ENCODE results near the gene ATP9B. TPM values are rescaled to one million over a fixed set of nuclear protein-coding genes. Genes with fewer than 3 reads are reported as not detected.

ATP9B gene
- total RNA-seq, 4 donors from 2014 or later = 26.0 to 37.4 (median 30.5) TPM

GRCh38 chr18:79400591-79401381, 331.6 kb downstream of the ATP9B start:
- Histone ChIP-seq H3K4me3 (peak overlapping the region; percentile 83 to 96 (median 88)), H3K9me3 (no peaks in the 10 kb centered on the region), H3K36me3 (no peaks in the 10 kb centered on the region), H3K27ac (replicated peaks in 1 of 4) (peak overlapping the region; percentile 85 to 91 (median 91)), H3K4me1 (peaks cover 61 to 95% (median 87%) of the 10 kb centered on the region in 4 donors), H3K27me3 (no peaks in the 10 kb centered on the region)
- WGBS = 59% methylated on average over 19 of the region's 58 CpGs
- intact Hi-C loops (cut with DNase I) = no loop called here
- TF ChIP-seq POLR2AphosphoS5 (IDR thresholded peaks at IDR 0.05) = no peak
- TF ChIP-seq POLR2A (IDR thresholded peaks at IDR 0.05; ENCODE audit: low read depth) = no peak
- no peak for TF ChIP-seq CTCF (IDR thresholded peaks at IDR 0.05)
- TF ChIP-seq EP300 (IDR thresholded peaks at IDR 0.05) = no peak
- no peak for DNase-seq (ENCODE audit: extremely low spot score)

DNA sequence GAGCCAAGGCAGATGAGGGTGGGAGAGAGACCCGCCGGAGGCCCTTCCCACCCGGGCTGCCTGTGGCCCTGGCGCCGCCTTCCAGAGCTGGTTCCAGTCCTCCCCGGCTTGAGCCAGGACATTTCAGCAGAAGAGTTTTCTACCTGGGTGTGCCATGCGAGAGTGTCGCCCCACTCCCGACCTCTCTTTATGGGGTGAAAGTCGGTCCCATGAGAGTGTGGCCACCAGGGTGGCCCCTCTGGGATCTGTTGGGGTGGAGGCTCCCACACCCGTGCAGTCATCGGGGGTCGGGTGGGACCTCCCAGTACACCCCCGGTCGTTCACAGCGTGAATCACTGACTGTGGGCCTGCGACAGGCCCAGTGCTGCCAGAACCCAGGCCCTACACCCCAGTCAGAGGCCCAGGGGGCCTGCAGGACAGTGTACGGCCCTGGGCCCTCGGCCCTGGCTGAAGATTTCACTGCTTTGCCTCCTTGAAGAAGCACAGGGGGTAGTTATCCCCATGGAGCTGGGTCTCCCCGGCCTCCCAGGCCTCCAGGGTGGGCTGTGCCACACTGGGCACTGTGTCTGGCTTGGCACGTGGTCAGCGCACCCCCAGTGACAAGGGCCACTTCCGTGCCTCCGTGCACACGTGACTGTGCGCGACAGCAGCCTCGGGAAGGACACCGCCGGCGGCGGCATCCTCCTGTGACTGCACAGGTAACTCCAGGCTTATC, 332.5 kb downstream of the ATP9B start:
- Histone ChIP-seq H3K27ac (replicated peaks in 1 of 4) (peak overlapping the region; percentile 85 to 91 (median 91)), H3K4me1 (peaks cover 58 to 96% (median 93%) of the 10 kb centered on the region in 4 donors), H3K27me3 (no peaks in the 10 kb centered on the region), H3K4me3 (peak overlapping the region in 1 of 4 donors; percentile 83), H3K36me3 (no peaks in the 10 kb centered on the region), H3K9me3 (no peaks in the 10 kb centered on the region)
- DNase-seq (ENCODE audit: extremely low spot score) = no peak
- no peak for TF ChIP-seq EP300 (IDR thresholded peaks at IDR 0.05)
- no peak for TF ChIP-seq POLR2AphosphoS5 (IDR thresholded peaks at IDR 0.05)
- no peak for TF ChIP-seq POLR2A (IDR thresholded peaks at IDR 0.05; ENCODE audit: low read depth)
- no peak for TF ChIP-seq CTCF (IDR thresholded peaks at IDR 0.05)
- 89% methylated on average over 17 of the region's 32 CpGs for WGBS
- intact Hi-C loops (cut with DNase I) = no loop called here

DNA sequence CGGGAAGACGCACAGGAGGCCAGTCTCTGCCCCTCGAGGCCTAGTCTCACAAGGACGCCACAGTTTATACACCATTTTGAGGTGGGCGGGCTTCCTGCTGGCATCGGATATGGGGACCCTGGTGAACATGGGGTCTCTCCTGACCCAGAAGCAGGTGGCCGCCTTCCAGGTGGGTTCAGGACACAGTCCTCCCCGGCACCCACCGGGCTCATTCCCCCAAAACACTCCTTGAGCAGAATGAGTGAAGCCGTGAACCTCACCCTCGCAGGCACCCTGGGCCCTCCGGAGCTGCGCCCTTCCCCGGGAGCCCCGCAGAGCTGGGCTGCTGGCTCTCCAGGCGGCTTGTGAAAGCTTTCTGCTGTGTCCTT, 333.0 kb downstream of the ATP9B start:
- Histone ChIP-seq H3K36me3 (no peaks in the 10 kb centered on the region), H3K4me1 (peaks cover 54 to 94% (median 90%) of the 10 kb centered on the region in 4 donors), H3K27ac (replicated peaks in 1 of 4) (peak overlapping the region; percentile 85 to 91 (median 91)), H3K9me3 (no peaks in the 10 kb centered on the region), H3K4me3 (no peak overlapping the region), H3K27me3 (no peaks in the 10 kb centered on the region)
- TF ChIP-seq EP300 (IDR thresholded peaks at IDR 0.05) (no peak), CTCF (IDR thresholded peaks at IDR 0.05) (no peak)
- intact Hi-C loops (cut with DNase I) = no loop called here
- WGBS = 96% methylated on average over 5 of the region's 16 CpGs
- DNase-seq (ENCODE audit: extremely low spot score) = no peak

DNA sequence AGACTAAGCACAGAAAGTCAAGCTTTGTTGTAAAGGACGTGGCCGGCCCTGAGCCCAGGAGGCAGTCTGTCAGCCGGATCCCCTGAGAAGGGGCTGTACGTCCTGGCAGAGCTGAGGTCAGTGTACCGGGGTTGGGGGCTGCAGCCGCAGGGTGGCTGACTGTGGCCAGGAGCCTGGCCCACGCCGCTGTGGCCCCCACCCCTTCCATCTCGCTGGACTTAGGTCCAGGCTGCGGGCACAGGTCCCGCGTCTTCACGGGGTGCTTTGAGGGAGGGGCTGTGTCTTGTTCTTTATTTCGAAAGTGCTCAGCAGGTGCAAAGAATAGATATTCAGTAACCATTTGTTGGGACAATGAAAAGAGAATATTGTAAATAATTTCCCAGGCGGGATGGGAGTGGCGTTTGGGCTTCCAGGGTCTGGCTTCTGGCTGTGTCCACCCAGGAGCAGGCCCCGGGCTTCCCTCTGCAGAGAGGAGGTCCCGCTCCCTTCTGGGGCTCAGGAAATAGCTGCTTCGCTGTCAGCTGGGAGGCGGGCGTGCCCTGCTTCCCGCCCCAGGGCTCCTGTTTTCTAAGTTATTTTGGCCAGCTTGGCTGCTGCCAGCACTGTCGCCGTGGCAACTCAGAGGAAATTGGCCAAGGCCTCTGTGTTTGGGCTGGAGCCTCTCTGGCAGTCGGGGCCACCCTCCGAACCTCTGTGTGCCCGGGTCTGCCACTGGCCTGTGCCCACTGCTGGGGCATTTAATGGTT, 334.0 kb downstream of the ATP9B start:
- H3K4me3 ChIP-seq = peak overlapping the region; percentile 12 to 37 (median 20)
- intact Hi-C loops (cut with DNase I) = no loop called here

More for the DNA sequence above, 334.0 kb downstream of the ATP9B start:
- Histone ChIP-seq H3K36me3 (no peaks in the 10 kb centered on the region), H3K9me3 (no peaks in the 10 kb centered on the region), H3K27me3 (no peaks in the 10 kb centered on the region), H3K4me1 (peaks cover 54 to 86% (median 81%) of the 10 kb centered on the region in 4 donors), H3K27ac (replicated peaks in 1 of 4) (peak overlapping the region; percentile 85 to 91 (median 91))
- WGBS = 41% methylated on average over 25 of the region's 27 CpGs
- TF ChIP-seq POLR2AphosphoS5 (IDR thresholded peaks at IDR 0.05) (peak; percentile 52 to 70), EP300 (IDR thresholded peaks at IDR 0.05) (no peak)
- DNase-seq (ENCODE audit: extremely low spot score) = no peak
